GM19438 (cell line): ENCODE results near the gene LRRC19.
A peak's percentile ranks its signal among the peaks of the same experiment; 100 is the strongest.

Experiments
- ATAC-seq: cut with Tn5 transposase; IDR thresholded peaks from one replicate; pipeline ENCODE4 v1.9.1; 2021; ENCODE audit warnings: low read depth; ENCODE audit not compliant: unreplicated experiment

Gene LRRC19

DNA sequence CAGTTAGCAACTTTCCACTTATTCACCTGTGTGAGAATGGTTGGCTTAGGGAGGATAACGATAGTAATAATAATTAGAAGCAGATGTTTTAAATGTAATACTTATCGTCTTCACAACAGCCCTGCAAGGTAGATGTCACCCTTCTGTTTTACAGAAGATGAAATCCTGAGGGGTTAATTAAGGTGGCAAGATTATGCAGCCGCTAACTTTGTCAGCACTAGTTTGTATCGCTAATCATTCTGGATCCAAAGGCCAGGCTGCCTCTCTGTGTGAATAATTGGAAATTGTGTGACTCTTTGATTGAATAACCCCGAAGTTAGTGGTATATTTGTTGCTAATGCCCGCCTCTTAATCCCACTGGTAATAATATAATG lies 48.6 kb downstream of the LRRC19 start:
- no peak for ATAC-seq

- peak; percentile 99 for ATAC-seq
These were observed 49.3 kb downstream of the LRRC19 start, which contains the start of gene IFT74 for GRCh38 chr9:26955921-26956859. Gene IFT74, plus strand, starts transcription at chr9:26956412. Its CDS starts 5,556 bp downstream, at chr9:26961968.

DNA sequence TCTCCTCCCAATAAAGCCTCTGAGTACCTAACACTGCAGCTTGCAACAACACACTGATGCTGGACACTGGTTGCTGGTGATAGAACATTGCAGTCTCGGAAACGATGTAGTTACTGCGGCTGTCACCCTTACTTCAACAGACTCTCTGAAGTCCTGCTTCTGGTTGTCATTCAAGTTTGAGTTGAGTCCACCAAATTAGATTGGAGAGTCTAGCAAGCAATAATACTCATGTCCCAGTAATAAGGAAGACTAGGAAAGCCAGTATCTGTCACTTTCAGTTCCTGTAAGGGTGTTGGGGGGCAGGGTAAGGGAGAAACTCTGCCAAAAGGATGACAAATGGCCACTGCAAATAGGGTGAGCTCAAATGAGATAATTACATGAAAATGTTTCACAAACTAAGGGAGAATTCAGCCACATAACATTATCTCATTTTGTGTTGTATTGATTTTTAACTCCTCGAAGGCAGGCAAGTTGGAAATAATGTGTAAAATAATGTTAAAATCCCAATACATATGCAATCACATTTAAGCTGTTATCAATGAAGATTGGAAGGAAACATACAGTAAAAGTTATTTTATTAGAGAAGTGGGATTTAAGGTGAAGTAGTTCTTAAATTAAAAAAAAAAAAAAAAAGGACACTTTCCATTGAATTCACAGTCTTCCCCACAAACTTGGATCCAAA lies 50.1 kb downstream of the LRRC19 start:
- no peak for ATAC-seq

- ATAC-seq, result no peak
These were observed 51.4 kb downstream of the LRRC19 start for GRCh38 chr9:26954050-26954508.

DNA sequence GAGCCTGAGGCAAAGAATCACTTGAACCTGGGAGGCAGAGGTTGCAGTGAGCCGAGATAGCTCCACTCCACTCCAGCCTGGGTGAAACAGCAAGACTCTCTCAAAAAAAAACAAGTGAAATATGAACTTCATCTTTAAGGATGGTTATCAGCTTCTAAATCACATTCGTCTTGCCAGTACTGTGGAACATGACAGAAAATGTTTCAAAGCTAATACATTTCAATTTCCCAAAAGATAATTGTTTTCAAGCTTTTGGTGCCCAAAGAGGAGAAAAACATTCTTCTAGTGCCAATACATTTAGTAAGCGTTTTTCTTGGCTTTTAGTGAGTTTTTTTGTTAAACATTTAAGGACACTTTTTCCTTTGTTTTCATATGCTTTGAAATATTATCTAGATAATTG lies 53.7 kb downstream of the LRRC19 start:
- no peak for ATAC-seq

DNA sequence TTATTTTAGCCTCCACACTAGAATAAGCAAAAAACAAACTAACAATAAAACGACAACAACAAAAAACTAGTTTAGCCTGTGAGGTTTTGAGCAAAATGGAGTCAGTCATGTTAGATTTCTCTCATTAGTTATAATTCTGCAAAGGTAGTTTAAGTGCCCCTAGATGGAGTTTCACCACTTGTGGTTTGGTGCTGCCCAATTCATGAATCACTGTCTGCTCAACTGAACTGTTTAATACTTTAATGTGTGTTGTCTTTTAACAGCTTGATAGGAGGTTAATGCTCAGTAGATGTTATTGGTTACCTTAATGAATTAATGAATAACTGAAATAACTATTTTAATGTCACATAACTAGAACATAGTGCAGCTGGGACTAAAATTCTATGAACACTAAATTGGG lies 55.0 kb downstream of the LRRC19 start:
- ATAC-seq, result no peak

DNA sequence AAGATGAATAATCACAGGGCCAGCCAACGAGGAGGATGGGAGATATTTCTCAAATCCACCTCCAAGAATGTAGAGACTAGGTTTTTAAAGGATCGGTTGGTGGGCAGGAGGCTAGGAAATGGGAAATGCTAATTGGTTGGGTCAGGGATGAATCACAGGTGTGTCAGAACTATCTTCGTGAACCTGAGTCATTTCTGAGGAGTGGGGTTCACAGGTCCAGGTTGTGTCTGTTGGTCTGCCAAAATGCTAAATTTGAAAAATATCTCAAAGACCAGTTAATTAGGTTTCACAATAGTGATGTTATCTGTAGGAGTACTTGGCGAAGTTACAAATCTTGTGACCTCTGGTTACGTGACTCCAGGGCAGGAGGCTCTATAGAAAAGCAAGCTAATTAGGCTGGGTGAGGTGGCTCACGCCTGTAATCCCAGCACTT lies 55.8 kb downstream of the LRRC19 start:
- ATAC-seq, result no peak

GRCh38 chr9:26947736-26948135 lies 57.7 kb downstream of the LRRC19 start:
- ATAC-seq, result no peak

DNA sequence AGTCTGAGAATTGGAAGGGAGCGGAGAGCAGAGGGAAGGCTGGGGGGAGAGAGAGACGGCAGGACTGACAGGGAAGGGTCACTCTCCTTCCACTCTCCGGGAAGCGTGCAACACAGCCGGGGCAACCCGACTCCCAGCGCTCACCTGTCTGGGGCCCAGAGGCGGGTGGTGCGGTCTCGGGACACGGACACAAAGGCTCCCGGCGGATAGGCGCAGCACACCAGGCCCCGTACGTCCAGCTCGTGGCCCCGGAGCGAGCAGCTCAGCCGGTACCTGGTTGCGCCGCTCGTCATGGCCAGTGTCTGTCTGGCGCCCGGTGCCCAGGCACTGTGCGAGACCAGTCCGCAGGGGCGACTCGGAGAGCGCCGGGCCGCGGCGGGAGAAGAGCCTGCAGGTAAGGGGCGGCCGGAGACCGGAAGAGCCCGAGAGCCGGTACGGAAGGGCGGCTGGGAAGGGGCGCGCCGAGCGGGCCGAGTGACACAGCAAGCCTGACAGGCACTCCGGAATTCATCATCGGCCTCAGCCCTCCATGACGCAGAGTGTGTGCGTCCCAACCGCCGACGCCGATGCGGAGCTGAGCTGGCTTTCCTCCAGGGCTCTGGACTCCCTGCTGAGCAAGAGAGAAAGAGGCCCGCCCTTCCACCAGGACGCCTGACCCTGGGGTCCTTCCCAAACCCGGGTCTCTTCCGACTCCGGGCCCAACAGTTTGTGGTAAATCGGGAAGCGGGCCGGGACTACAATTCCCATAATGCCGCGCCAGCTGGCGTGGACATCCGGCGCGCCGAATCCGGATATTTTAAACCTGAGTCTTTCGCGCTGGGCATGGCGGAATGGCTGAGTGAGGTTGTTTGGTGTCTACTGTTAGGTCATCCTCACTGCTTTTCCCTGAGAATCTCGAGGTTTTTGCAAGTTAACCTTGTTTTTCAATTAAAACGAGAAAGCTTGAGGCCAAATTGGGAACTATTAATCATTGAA lies 58.4 kb downstream of the LRRC19 start, which contains the start of gene PLAA:
PLAA (minus strand) TSS at position 490 of the 975 bp plus-strand sequence; CDS start at position 293, 197 bp downstream.
- peak; percentile 99 for ATAC-seq

DNA sequence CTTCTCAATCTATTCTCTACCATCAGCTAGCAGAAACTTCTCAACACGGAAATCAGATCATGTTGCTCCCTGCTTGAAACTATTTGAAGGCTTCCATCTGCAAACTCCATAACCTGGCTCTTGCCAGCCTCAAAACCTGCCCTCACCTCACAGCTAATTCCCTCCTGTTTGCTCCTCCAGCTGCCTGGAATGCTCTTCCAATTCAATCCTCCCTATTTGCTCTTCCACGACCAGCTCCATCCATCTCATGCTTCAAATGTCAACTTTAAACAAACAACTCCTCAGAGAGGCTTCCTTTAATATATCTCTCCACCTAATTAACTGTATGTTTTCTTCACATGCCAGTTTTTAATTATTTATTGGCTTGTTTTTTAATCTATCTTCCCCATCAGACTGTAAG lies 59.9 kb downstream of the LRRC19 start:
- no peak for ATAC-seq
